ENCODE measurements around the gene ADRA2C. TPM values are rescaled to one million over a fixed set of nuclear protein-coding genes. Genes with fewer than 3 reads are reported as not detected.

The ADRA2C gene
- total and polyA plus RNA-seq, 4 donors, result 0.23 to 5.4 (median 1.9) TPM

- H3K4me1 ChIP-seq (ENCODE audit: control insufficient read depth in 5 of 5, insufficient read depth in 5 of 5, low read length in 5 of 5), result no peaks in the 10 kb centered on the region
- ATAC-seq (ENCODE audit: insufficient read depth, low FRiP score), result no peak
- H3K27me3 ChIP-seq (ENCODE audit: control insufficient read depth in 3 of 3, insufficient read depth in 3 of 3, low read length in 2 of 3), result peaks cover 3 to 14% (median 9%) of the 10 kb centered on the region in 3 donors
- no peak overlapping the region for H3K9ac ChIP-seq (ENCODE audit: insufficient read depth in 1 of 2, low read length in 2 of 2)
- TF ChIP-seq, protein P1, sequence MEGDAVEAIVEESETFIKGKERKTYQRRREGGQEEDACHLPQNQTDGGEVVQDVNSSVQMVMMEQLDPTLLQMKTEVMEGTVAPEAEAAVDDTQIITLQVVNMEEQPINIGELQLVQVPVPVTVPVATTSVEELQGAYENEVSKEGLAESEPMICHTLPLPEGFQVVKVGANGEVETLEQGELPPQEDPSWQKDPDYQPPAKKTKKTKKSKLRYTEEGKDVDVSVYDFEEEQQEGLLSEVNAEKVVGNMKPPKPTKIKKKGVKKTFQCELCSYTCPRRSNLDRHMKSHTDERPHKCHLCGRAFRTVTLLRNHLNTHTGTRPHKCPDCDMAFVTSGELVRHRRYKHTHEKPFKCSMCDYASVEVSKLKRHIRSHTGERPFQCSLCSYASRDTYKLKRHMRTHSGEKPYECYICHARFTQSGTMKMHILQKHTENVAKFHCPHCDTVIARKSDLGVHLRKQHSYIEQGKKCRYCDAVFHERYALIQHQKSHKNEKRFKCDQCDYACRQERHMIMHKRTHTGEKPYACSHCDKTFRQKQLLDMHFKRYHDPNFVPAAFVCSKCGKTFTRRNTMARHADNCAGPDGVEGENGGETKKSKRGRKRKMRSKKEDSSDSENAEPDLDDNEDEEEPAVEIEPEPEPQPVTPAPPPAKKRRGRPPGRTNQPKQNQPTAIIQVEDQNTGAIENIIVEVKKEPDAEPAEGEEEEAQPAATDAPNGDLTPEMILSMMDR (IDR thresholded peaks at IDR 0.05; ENCODE audit: control extremely low read depth, extremely low read depth), result no peak
- H3K9me3 ChIP-seq (ENCODE audit: control insufficient read depth in 4 of 4, insufficient read depth in 3 of 4, low read length in 3 of 4), result no peaks in the 10 kb centered on the region
- H3K27ac ChIP-seq (ENCODE audit: low read depth in 1 of 2, low read length in 1 of 2), result no peak overlapping the region
- no peak for DNase-seq
- H3K4me3 ChIP-seq, result no peak overlapping the region
- 75 to 77% methylated on average over 15 of the region's 15 CpGs for WGBS, 2 donors
- no peaks in the 10 kb centered on the region for H3K36me3 ChIP-seq (ENCODE audit: control insufficient read depth in 4 of 4, insufficient read depth in 4 of 4, low read length in 4 of 4)
Observed at GRCh38 chr4:3810111-3810680, 44.0 kb downstream of the ADRA2C start.

- 82 to 91% methylated on average over 20 of the region's 20 CpGs for WGBS, 2 donors
- Histone ChIP-seq H3K4me3 (no peak overlapping the region), H3K4me1 (ENCODE audit: control insufficient read depth in 5 of 5, insufficient read depth in 5 of 5, low read length in 5 of 5) (no peaks in the 10 kb centered on the region), H3K9ac (ENCODE audit: insufficient read depth in 1 of 2, low read length in 2 of 2) (no peak overlapping the region), H3K36me3 (ENCODE audit: control insufficient read depth in 4 of 4, insufficient read depth in 4 of 4, low read length in 4 of 4) (no peaks in the 10 kb centered on the region), H3K9me3 (ENCODE audit: control insufficient read depth in 4 of 4, insufficient read depth in 3 of 4, low read length in 3 of 4) (no peaks in the 10 kb centered on the region), H3K27me3 (ENCODE audit: control insufficient read depth in 3 of 3, insufficient read depth in 3 of 3, low read length in 2 of 3) (peaks cover 3 to 14% (median 9%) of the 10 kb centered on the region in 3 donors), H3K27ac (ENCODE audit: low read depth in 1 of 2, low read length in 1 of 2) (no peak overlapping the region)
- no peak for DNase-seq
- TF ChIP-seq, protein P1 (IDR thresholded peaks at IDR 0.05; ENCODE audit: control extremely low read depth, extremely low read depth), result no peak
- ATAC-seq (ENCODE audit: insufficient read depth, low FRiP score), result no peak
Observed at GRCh38 chr4:3810796-3811485, 44.8 kb downstream of the ADRA2C start.

DNA sequence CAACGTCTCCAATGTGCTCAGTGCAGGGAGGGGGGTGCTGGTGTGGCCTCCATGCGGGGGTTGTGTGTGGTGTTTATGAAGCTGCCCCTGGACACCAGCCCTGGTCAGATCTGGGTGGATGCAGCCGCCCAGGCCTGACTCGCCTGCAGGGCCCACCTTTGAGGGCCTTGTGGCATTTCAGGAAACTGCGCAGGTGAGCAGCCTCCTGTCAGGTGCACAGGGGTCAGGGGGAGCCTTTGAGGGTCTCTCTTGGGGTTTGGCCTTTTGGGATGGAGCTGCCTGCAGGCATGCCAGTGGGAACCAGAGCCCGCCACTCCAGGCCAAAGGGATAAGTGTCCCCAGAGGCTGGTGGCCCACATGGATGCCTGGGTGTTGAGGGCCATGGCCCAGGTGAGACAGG is 45.4 kb downstream of the ADRA2C start:
- no peaks in the 10 kb centered on the region for H3K36me3 ChIP-seq (ENCODE audit: control insufficient read depth in 4 of 4, insufficient read depth in 4 of 4, low read length in 4 of 4)
- WGBS, 2 donors, result 79 to 86% methylated on average over 5 to 6 of the region's 6 CpGs

More for the DNA sequence above, 45.4 kb downstream of the ADRA2C start:
- Histone ChIP-seq H3K27ac (ENCODE audit: low read depth in 1 of 2, low read length in 1 of 2) (no peak overlapping the region), H3K9ac (ENCODE audit: insufficient read depth in 1 of 2, low read length in 2 of 2) (no peak overlapping the region), H3K4me1 (ENCODE audit: control insufficient read depth in 5 of 5, insufficient read depth in 5 of 5, low read length in 5 of 5) (no peaks in the 10 kb centered on the region), H3K9me3 (ENCODE audit: control insufficient read depth in 4 of 4, insufficient read depth in 3 of 4, low read length in 3 of 4) (peaks cover 0 to under 1% (median 0%) of the 10 kb centered on the region in 4 donors), H3K27me3 (ENCODE audit: control insufficient read depth in 3 of 3, insufficient read depth in 3 of 3, low read length in 2 of 3) (peaks cover 3 to 13% (median 9%) of the 10 kb centered on the region in 3 donors), H3K4me3 (no peak overlapping the region)
- ATAC-seq (ENCODE audit: insufficient read depth, low FRiP score) (no peak), DNase-seq (no peak)
- TF ChIP-seq, protein P1 (IDR thresholded peaks at IDR 0.05; ENCODE audit: control extremely low read depth, extremely low read depth), result no peak
